Vagina (tissue), 2 donors: ENCODE results near the gene PPP2R2D. TPM values are rescaled to one million over a fixed set of nuclear protein-coding genes. Genes with fewer than 3 reads are reported as not detected.

Experiments
- DNase-seq, 2 donors: peaks; one replicate each; pipeline ENCODE4 v3.0.0-alpha.2; 2017; ENCODE audit errors: extremely low spot score in 2 of 2
- H3K27ac ChIP-seq: fragments of 200-600 bp; sonication (generic); one replicate; pipeline ENCODE4 v1.5.1; 2019
- H3K27me3 ChIP-seq: fragments of 200-600 bp; sonication (generic); one replicate; pipeline ENCODE4 v1.5.1; 2019
- H3K36me3 ChIP-seq, 2 donors: fragments of 200-600 bp; sonication (generic); one replicate each; pipeline ENCODE4 v1.5.1; 2017 to 2019
- H3K4me1 ChIP-seq: fragments of 200-600 bp; sonication (generic); one replicate; pipeline ENCODE4 v1.5.1; 2019
- H3K4me3 ChIP-seq, 2 donors: fragments of 200-600 bp; sonication (generic); 1 replicate in 1 of 2; 2 replicates in 1 of 2; pipeline ENCODE4 v1.5.1; 2016 to 2019
- H3K9me3 ChIP-seq: fragments of 200-600 bp; sonication (generic); one replicate; pipeline ENCODE4 v1.5.1; 2019
- POLR2A ChIP-seq, 2 donors: fragments of 450-650 bp; IDR thresholded peaks; one replicate each; pipeline ENCODE4 v1.6.1; 2017; ENCODE audit warnings: antibody characterized with exemption in 2 of 2, mild to moderate bottlenecking in 2 of 2, moderate library complexity in 2 of 2
- POLR2AphosphoS5 ChIP-seq, 2 donors: sonication (generic); formaldehyde crosslinking; IDR thresholded peaks; one replicate each; pipeline ENCODE4 v1.9.0; 2017; ENCODE audit warnings: antibody characterized with exemption in 2 of 2, mild to moderate bottlenecking in 2 of 2, low read depth in 1 of 2; ENCODE audit not compliant: insufficient read depth in 1 of 2
- intact Hi-C: fragments of 100-400 bp; cut with DNase I; formaldehyde crosslinking; loops from one replicate; pipeline ENCODE4 v1.15.1; 2023
- total RNA-seq: library from RNA; depleted of rRNA; stranded (reverse); fragments of >200 nt; gene quantifications from one replicate; pipeline ENCODE4 v1.2.3, GENCODE V29; 2016
- TF ChIP-seq, protein P1 (sequence below), 3 experiments: fragments of 450-650 bp in 2 of 3; fragments of 200-600 bp in 1 of 3; sonication (generic) in 1 of 3; IDR thresholded peaks; one replicate each; pipeline ENCODE4 v1.5.1; 2017 to 2019; ENCODE audit warnings: antibody characterized with exemption in 3 of 3, mild to moderate bottlenecking in 2 of 3, moderate library complexity in 2 of 3

The PPP2R2D gene
- 49.4 TPM for total RNA-seq

DNA sequence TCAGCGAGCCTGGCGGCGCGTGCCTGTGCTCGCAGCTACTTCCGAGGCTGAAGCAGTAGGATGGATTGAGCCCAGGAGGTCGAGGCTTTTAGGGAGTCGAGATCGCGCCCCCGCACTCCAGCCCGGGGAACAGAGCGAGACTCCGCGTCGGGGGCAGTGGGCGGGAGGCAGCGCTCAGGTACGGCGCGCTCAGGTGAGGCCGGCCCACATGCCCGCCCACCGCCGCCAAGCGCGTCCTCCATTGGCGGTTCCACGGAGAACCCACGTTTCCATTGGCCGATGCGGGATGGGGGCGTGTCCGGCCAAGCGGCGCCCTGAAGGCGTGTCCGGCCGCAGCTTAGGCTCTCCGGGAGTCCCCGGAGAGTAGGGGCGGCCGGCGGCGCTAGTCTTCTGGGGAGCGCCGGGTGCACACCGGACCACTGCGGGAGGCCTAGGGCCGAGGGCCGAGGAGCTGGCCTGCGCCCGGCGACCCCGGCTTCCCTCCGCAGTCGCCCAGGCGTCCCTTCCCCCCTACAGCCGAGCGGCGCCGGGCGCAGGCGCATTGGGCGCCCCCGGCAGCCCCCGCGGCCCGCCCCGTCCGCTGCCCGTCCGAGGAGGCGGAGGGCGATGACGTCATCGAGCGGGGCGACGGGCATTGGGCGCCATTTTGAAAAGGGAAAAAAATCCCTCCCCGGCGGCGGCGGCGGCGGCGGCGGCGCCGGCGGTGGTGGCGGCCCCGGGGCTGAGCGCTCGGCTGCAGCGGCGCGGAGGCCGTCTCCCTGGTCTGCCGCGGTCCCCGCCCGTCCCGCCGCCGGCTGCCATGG, at the start of gene PPP2R2D:
Gene PPP2R2D, plus strand, starts transcription at position 659 of the 803 bp plus-strand sequence. Its CDS starts 141 bp downstream, at position 800.
- Histone ChIP-seq H3K27me3 (no peaks in the 10 kb centered on the region), H3K9me3 (no peaks in the 10 kb centered on the region), H3K36me3 (no peaks in the 10 kb centered on the region), H3K4me3 (peak within 1 kb of the TSS; percentile 91 to 98), H3K4me1 (peaks cover 47% of the 10 kb centered on the region), H3K27ac (peak within 1 kb of the TSS; percentile 94)
- TF ChIP-seq POLR2A (IDR thresholded peaks at IDR 0.05) = peak in 1 of 2 donors; percentile 26
- TF ChIP-seq, protein P1, sequence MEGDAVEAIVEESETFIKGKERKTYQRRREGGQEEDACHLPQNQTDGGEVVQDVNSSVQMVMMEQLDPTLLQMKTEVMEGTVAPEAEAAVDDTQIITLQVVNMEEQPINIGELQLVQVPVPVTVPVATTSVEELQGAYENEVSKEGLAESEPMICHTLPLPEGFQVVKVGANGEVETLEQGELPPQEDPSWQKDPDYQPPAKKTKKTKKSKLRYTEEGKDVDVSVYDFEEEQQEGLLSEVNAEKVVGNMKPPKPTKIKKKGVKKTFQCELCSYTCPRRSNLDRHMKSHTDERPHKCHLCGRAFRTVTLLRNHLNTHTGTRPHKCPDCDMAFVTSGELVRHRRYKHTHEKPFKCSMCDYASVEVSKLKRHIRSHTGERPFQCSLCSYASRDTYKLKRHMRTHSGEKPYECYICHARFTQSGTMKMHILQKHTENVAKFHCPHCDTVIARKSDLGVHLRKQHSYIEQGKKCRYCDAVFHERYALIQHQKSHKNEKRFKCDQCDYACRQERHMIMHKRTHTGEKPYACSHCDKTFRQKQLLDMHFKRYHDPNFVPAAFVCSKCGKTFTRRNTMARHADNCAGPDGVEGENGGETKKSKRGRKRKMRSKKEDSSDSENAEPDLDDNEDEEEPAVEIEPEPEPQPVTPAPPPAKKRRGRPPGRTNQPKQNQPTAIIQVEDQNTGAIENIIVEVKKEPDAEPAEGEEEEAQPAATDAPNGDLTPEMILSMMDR (IDR thresholded peaks at IDR 0.05) = no peak
- TF ChIP-seq POLR2AphosphoS5 (IDR thresholded peaks at IDR 0.05; ENCODE audit: insufficient read depth in 1 of 2, low read depth in 1 of 2) = peak in 1 of 2 donors; percentile 70
- intact Hi-C loops = loop anchor here (10.0 kb wide), 2 partner anchors 64 to 434 kb away; partner anchors contain the start of gene LRRC27
- peak in 1 of 2 donors; percentile 94 for DNase-seq

- TF ChIP-seq, protein P1 (IDR thresholded peaks at IDR 0.05) = no peak
- TF ChIP-seq POLR2A (IDR thresholded peaks at IDR 0.05) = no peak
- no peak for TF ChIP-seq POLR2AphosphoS5 (IDR thresholded peaks at IDR 0.05; ENCODE audit: insufficient read depth in 1 of 2, low read depth in 1 of 2)
- Histone ChIP-seq H3K9me3 (no peaks in the 10 kb centered on the region), H3K27ac (no peak overlapping the region), H3K4me1 (no peaks in the 10 kb centered on the region), H3K4me3 (no peak overlapping the region), H3K36me3 (no peaks in the 10 kb centered on the region), H3K27me3 (no peaks in the 10 kb centered on the region)
- DNase-seq = no peak
- intact Hi-C loops = no loop called here
These were observed 49.5 kb upstream of the PPP2R2D start for GRCh38 chr10:131851346-131851745.

- Histone ChIP-seq H3K36me3 (no peaks in the 10 kb centered on the region), H3K27me3 (no peaks in the 10 kb centered on the region), H3K4me3 (no peak overlapping the region), H3K4me1 (no peaks in the 10 kb centered on the region), H3K9me3 (no peaks in the 10 kb centered on the region), H3K27ac (no peak overlapping the region)
- DNase-seq = no peak
- no peak for TF ChIP-seq POLR2AphosphoS5 (IDR thresholded peaks at IDR 0.05; ENCODE audit: insufficient read depth in 1 of 2, low read depth in 1 of 2)
- no peak for TF ChIP-seq POLR2A (IDR thresholded peaks at IDR 0.05)
- intact Hi-C loops = no loop called here
These were observed 48.5 kb upstream of the PPP2R2D start for GRCh38 chr10:131852176-131852822.

GRCh38 chr10:131852823-131853609, 47.8 kb upstream of the PPP2R2D start:
- Histone ChIP-seq H3K4me1 (no peaks in the 10 kb centered on the region), H3K36me3 (no peaks in the 10 kb centered on the region), H3K27ac (no peak overlapping the region), H3K4me3 (no peak overlapping the region), H3K27me3 (no peaks in the 10 kb centered on the region), H3K9me3 (no peaks in the 10 kb centered on the region)
- intact Hi-C loops = no loop called here
- TF ChIP-seq POLR2A (IDR thresholded peaks at IDR 0.05) (no peak), POLR2AphosphoS5 (IDR thresholded peaks at IDR 0.05; ENCODE audit: insufficient read depth in 1 of 2, low read depth in 1 of 2) (no peak)
- TF ChIP-seq, protein P1 (IDR thresholded peaks at IDR 0.05) = no peak
- DNase-seq = no peak

GRCh38 chr10:131853610-131853964, 47.2 kb upstream of the PPP2R2D start:
- intact Hi-C loops = no loop called here
- Histone ChIP-seq H3K4me1 (no peaks in the 10 kb centered on the region), H3K9me3 (no peaks in the 10 kb centered on the region), H3K27ac (no peak overlapping the region), H3K36me3 (no peaks in the 10 kb centered on the region), H3K4me3 (no peak overlapping the region), H3K27me3 (no peaks in the 10 kb centered on the region)
- TF ChIP-seq POLR2AphosphoS5 (IDR thresholded peaks at IDR 0.05; ENCODE audit: insufficient read depth in 1 of 2, low read depth in 1 of 2) = no peak
- no peak for TF ChIP-seq POLR2A (IDR thresholded peaks at IDR 0.05)
- TF ChIP-seq, protein P1 (IDR thresholded peaks at IDR 0.05) = no peak
- no peak for DNase-seq
